Measurements from ENCODE around the gene HBQ1.
"Not testable (repeated sequence)": the region's sequence is repeated elsewhere in the genome, so short reads cannot be mapped to it uniquely, and the experiment has no call there.

Gene HBQ1

GRCh38 chr16:162271-162991 is 17.8 kb upstream of the HBQ1 start:
- no peak for DNase-seq

- DNase-seq, result not testable (repeated sequence)
These were observed 17.1 kb upstream of the HBQ1 start for GRCh38 chr16:163139-163538.

GRCh38 chr16:163696-164095 is 16.6 kb upstream of the HBQ1 start:
- not testable (repeated sequence) for DNase-seq

GRCh38 chr16:164134-164823 is 16.0 kb upstream of the HBQ1 start:
- not testable (repeated sequence) for DNase-seq

- no peak for DNase-seq
These were observed 15.3 kb upstream of the HBQ1 start for GRCh38 chr16:164827-165538.

GRCh38 chr16:165539-166374 is 14.5 kb upstream of the HBQ1 start, which contains the start of gene HBM:
HBM (plus strand) TSS chr16:165978; CDS start chr16:165998, 20 bp downstream.
- no peak for DNase-seq

GRCh38 chr16:166375-167121 is 13.7 kb upstream of the HBQ1 start:
- no peak for DNase-seq

- no peak for DNase-seq
These were observed 13.1 kb upstream of the HBQ1 start for GRCh38 chr16:167122-167690.

- no peak for DNase-seq
These were observed 11.8 kb upstream of the HBQ1 start for GRCh38 chr16:168424-168823.

GRCh38 chr16:169014-169413 is 11.2 kb upstream of the HBQ1 start:
- DNase-seq, result no peak

GRCh38 chr16:170088-170507 is 10.2 kb upstream of the HBQ1 start:
- DNase-seq, result not testable (repeated sequence)

- DNase-seq, result no peak
These were observed 9.5 kb upstream of the HBQ1 start for GRCh38 chr16:170788-171187.

- not testable (repeated sequence) for DNase-seq
These were observed 7.8 kb upstream of the HBQ1 start, which contains the start of gene HBA2 for GRCh38 chr16:172374-172941. HBA2 (plus strand) TSS chr16:172876; CDS start chr16:172913, 37 bp downstream.

- DNase-seq, result not testable (repeated sequence)
These were observed 6.9 kb upstream of the HBQ1 start for GRCh38 chr16:173211-173854.

- not testable (repeated sequence) for DNase-seq
These were observed 6.1 kb upstream of the HBQ1 start for GRCh38 chr16:173928-174769.

- no peak for DNase-seq
These were observed 5.0 kb upstream of the HBQ1 start for GRCh38 chr16:175011-175949.

- not testable (repeated sequence) for DNase-seq
These were observed 4.3 kb upstream of the HBQ1 start for GRCh38 chr16:176006-176405.
